SK-N-SH (cell line): ENCODE measurements around the gene FRS3.

Experiments used
- JUND ChIP-seq: IDR thresholded peaks from 2 replicates; pipeline ENCODE4 v1.4.0; 2012
- TF ChIP-seq, protein P1 (sequence below): fragments of 200-600 bp; sonication (generic); IDR thresholded peaks from 2 replicates; pipeline ENCODE4 v1.6.1; 2017; ENCODE audit warnings: antibody characterized with exemption, mild to moderate bottlenecking, moderate library complexity

DNA sequence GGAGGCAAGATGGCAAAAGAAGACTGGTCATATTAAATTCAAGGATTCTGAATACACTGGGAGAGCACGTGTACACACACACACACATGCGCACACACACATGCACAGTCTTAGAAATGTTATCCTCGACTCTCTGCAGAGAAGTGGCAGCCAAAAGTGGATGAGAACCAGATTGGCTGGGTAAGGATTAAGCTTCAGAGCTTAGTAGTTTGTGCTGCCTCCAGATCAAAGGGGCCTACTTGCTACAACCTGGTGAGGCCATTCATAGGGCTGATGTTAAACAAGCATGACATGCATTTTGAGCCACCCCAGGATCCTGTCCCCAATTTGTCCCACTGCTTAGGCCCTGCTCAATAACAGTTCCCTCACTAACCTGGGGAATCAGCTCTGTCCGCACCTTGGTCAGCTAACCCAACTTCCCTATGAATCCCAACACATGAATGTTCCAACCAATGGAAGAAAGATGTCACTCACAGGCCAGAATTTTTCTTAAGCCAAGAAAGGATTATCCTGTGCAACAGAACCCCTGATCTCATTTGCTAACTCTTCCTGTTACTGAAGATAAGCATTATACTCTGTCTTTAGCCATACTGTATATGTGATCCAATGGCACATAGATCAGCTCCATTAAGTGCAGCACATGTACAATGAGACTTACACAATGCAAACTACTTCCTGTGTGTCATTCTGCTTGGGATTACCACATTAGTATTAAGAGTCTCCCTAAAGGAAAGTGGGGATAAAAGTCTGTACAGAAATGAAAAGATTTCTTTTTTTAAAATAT is 38.8 kb upstream of the FRS3 start:
- TF ChIP-seq, protein P1, sequence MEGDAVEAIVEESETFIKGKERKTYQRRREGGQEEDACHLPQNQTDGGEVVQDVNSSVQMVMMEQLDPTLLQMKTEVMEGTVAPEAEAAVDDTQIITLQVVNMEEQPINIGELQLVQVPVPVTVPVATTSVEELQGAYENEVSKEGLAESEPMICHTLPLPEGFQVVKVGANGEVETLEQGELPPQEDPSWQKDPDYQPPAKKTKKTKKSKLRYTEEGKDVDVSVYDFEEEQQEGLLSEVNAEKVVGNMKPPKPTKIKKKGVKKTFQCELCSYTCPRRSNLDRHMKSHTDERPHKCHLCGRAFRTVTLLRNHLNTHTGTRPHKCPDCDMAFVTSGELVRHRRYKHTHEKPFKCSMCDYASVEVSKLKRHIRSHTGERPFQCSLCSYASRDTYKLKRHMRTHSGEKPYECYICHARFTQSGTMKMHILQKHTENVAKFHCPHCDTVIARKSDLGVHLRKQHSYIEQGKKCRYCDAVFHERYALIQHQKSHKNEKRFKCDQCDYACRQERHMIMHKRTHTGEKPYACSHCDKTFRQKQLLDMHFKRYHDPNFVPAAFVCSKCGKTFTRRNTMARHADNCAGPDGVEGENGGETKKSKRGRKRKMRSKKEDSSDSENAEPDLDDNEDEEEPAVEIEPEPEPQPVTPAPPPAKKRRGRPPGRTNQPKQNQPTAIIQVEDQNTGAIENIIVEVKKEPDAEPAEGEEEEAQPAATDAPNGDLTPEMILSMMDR = no peak
- TF ChIP-seq JUND = no peak
